ENCODE measurements around the gene LOXL1.
A peak's percentile ranks its signal among the peaks of the same experiment; 100 is the strongest.
"Not testable (repeated sequence)": the region's sequence is repeated elsewhere in the genome, so short reads cannot be mapped to it uniquely, and the experiment has no call there.

The LOXL1 gene

DNA sequence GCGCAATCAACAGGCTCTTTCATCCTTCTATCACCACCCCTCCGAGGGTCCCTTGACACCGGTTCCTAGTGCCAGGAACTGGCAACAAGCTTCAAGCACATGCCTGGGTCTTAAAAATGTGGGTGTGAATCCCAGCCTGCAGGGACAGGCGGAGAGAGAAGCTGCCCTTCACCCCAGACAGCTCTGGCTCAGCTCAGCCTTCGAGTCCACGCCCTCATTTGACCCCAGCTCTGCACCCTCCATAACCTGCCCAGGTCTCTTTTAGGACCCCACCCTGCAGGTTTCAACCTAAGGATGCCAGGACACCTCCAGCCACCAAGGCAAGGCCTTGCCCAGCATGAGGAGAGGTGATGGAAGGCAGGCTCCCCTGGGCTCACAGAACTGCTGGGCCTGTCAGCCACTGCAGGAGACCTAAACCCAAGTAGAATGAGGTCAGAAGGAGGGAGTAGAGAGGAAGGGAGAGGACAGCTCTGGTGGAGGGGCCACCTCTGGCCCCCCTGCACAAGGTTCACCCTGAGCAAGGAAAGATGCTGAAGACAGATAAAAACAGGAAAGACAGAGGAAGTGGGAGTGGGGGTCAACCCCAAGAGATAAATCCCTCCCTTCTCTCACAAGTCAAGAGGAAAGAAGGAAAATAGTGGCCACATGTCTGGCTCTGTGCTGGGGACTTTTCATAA is 2.6 kb upstream of the LOXL1 start:
- no peak for DNase-seq

GRCh38 chr15:73924171-73924921 is 1.9 kb upstream of the LOXL1 start:
- DNase-seq = peak; percentile 73

- no peak for DNase-seq
These were observed 429 bp upstream of the LOXL1 start for GRCh38 chr15:73925848-73926218.

DNA sequence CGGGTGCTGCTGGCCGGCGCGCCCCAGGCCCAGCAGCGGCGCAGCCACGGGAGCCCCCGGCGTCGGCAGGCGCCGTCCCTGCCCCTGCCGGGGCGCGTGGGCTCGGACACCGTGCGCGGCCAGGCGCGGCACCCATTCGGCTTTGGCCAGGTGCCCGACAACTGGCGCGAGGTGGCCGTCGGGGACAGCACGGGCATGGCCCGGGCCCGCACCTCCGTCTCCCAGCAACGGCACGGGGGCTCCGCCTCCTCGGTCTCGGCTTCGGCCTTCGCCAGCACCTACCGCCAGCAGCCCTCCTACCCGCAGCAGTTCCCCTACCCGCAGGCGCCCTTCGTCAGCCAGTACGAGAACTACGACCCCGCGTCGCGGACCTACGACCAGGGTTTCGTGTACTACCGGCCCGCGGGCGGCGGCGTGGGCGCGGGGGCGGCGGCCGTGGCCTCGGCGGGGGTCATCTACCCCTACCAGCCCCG is 777 bp downstream of the LOXL1 start:
- DNase-seq = no peak

DNA sequence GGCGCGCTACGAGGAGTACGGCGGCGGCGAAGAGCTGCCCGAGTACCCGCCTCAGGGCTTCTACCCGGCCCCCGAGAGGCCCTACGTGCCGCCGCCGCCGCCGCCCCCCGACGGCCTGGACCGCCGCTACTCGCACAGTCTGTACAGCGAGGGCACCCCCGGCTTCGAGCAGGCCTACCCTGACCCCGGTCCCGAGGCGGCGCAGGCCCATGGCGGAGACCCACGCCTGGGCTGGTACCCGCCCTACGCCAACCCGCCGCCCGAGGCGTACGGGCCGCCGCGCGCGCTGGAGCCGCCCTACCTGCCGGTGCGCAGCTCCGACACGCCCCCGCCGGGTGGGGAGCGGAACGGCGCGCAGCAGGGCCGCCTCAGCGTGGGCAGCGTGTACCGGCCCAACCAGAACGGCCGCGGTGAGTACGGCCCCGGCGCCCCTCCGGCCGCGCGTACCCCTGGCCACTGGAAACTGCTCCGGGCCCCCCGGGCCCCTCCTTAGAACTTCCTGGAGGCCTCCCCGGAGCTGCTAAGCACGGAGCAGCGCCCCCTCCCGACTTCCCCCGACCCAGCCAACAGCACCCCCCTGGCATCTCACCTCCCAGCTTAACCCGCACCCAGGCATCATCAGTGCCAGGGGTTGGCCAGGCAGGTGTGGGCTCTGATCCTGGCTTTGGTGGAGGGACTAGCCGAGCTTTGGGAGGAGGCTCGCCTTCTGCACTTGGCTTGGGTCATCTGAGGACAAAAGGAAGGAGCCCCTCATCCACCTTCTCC is 1.4 kb downstream of the LOXL1 start:
- peak; percentile 68 for DNase-seq

DNA sequence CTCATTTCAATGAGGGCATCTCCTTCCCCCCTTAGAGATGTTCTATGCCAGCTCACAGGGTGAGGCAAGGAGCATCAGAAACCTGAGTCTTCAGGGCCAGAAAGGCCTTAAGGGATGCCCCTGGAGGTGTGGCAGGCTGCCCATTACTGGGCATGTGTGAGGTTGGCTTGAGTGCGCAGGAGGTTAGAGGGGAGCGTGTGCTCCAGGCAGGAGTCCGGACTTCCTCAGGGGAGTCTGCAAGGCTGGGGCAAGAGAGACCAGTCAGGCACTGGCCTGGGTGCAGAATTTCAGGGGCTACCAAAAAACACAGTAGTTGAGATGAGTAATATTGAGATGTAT is 1.9 kb downstream of the LOXL1 start:
- DNase-seq = no peak

- DNase-seq = no peak
These were observed 2.8 kb downstream of the LOXL1 start for GRCh38 chr15:73928971-73929627.

- DNase-seq = no peak
These were observed 4.1 kb downstream of the LOXL1 start for GRCh38 chr15:73930371-73930770.

DNA sequence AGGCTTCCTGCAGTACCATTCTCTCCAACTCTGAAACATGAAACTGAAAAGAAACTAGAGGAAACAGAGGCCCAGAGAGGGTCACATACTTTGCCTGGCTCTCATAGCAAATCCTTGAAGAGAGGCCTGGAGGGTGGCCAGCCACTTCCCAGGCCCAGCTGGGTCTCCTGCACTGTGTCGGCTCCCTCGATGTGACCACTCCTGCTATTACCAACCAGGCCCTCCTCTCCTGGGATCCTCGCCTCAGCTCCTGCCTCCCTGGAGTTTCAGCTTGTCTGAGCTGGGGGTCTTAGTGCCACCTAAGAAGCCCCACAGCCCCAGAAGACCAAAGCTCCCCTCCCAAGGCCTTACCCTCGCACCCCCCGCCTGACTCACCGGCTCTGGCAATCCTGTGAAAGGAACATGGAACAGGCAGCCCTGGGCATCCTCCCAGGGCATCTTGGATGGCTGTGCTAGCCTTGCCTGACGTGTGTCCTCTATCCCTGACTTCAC is 4.6 kb downstream of the LOXL1 start:
- DNase-seq = no peak

- no peak for DNase-seq
These were observed 5.2 kb downstream of the LOXL1 start for GRCh38 chr15:73931441-73931840.

- no peak for DNase-seq
These were observed 6.3 kb downstream of the LOXL1 start for GRCh38 chr15:73932381-73933191.

DNA sequence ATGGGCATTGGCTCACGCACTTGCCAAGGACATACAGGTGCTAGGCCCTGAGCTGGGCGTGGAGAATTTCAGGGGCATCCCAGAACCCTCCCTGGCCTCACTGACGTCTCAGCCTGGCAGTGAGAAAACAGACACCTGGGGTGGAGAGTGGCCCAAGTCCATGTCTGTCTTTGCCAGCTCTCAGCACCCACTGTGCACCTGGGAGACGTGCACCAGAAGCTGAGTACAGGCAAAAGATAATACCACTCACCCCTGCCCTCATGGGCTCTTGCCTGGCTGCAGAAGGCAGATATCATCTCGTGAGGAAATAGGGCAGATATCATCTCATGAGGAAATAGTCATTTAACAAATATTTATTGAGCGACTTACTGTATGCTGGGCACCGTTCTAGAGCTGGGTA is 8.0 kb downstream of the LOXL1 start:
- DNase-seq = no peak

DNA sequence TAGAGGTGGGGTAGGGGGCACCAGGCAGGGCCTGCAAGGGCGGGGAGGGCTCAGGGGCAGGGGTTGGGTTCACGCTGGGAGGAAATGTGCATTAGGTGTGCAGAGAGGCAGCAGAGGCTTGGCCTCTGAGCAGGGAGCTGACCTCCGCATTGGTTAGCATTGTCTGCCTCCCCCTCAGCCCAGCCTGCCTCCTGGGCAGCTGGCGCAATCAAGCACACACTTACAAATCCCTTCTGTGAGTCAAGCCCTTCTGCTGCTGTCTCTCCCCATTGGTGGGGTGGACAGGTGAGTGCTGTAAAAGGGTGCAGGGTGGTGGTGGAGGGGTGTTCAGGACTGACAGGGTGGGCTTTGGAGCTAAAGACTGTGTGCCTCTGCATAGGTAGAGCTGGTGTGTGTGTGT is 9.3 kb downstream of the LOXL1 start:
- DNase-seq = no peak

- DNase-seq = no peak
These were observed 9.9 kb downstream of the LOXL1 start for GRCh38 chr15:73936181-73936580.

GRCh38 chr15:73936588-73937290 is 10.5 kb downstream of the LOXL1 start:
- DNase-seq = no peak

GRCh38 chr15:73937296-73937695 is 11.0 kb downstream of the LOXL1 start:
- no peak for DNase-seq

GRCh38 chr15:73937726-73938125 is 11.5 kb downstream of the LOXL1 start:
- DNase-seq = no peak

GRCh38 chr15:73938516-73938915 is 12.3 kb downstream of the LOXL1 start:
- not testable (repeated sequence) for DNase-seq

- no peak for DNase-seq
These were observed 12.9 kb downstream of the LOXL1 start for GRCh38 chr15:73939138-73939537.

DNA sequence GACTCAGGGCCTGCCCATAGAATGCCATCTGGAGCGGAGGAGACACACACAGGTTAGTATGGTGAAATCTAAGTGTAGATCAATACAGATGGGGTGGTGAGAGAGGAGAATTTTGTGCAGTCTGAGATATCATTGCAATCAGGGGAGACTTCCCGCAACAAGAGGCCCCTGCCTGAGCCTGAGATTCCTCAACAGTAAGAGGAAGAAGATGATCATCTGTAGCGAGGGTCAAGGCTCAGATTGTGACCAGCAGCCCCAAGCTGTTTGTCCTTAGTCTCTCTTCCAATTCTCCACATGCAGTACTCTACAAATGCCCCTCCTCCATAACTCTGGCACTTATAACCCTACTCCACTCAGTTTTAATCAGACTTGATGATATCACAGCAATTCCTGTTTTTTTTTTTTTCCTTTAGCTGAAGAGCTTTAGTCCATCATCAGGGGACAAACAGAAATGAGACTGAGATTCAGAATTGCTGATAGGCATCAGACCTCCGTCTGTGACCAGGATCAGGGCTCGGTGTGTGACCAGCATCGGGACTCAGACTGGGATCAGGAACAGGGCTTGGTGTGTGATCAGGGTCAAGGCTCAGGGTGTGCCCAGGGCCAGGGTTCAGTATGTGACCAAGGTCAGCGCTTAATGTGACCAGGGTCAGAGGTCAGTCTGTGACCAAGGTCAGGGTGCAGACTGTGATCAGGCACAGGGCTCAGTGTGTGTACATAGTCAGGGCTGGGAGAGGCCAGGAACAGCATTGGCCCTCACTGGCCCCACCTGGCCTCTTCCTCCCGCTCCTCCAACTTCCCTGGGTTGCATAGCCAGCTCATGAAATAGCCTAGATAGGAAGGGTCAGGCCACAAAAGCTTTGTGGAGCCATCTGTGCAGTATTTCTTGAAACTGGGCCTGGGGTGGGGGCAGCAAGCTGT is 14.1 kb downstream of the LOXL1 start:
- no peak for DNase-seq
